ENCODE data around the gene MMP8.

- TF ChIP-seq CTCF (optimal IDR thresholded peaks at IDR 0.05 in 1 of 3, IDR thresholded peaks at IDR 0.05 in 1 of 3, conservative IDR thresholded peaks at IDR 0.05 in 1 of 3; ENCODE audit: extremely low read depth in 1 of 3, insufficient read depth in 2 of 3, low read length in 3 of 3) (no peak), EZH2 (IDR thresholded peaks at IDR 0.05; ENCODE audit: low read length) (no peak)
Measured at GRCh38 chr11:102676084-102676483, 48.7 kb downstream of the MMP8 start.
